ENCODE measurements around the gene STAT4.

The STAT4 gene

GRCh38 chr2:191020221-191020741 lies 130.5 kb downstream of the STAT4 start:
- peak; percentile 83 for DNase-seq (ENCODE audit: low read depth, low spot score)
- H3K27ac ChIP-seq, result peak overlapping the region; percentile 94

GRCh38 chr2:191019376-191019775 lies 131.4 kb downstream of the STAT4 start:
- no peak for DNase-seq (ENCODE audit: low read depth, low spot score)
- no peak overlapping the region for H3K27ac ChIP-seq

- H3K27ac ChIP-seq, result no peak overlapping the region
- no peak for DNase-seq (ENCODE audit: low read depth, low spot score)
Observed at GRCh38 chr2:191018643-191019119, 132.1 kb downstream of the STAT4 start.

- H3K27ac ChIP-seq, result no peak overlapping the region
Observed at GRCh38 chr2:191018048-191018447, 132.7 kb downstream of the STAT4 start.

GRCh38 chr2:191015831-191016230 lies 135.0 kb downstream of the STAT4 start:
- DNase-seq (ENCODE audit: low read depth, low spot score), result no peak
- no peak overlapping the region for H3K27ac ChIP-seq

More at GRCh38 chr2:191018048-191018447, 132.7 kb downstream of the STAT4 start:
- no peak for DNase-seq (ENCODE audit: low read depth, low spot score)

GRCh38 chr2:191015239-191015638 lies 135.6 kb downstream of the STAT4 start:
- DNase-seq (ENCODE audit: low read depth, low spot score), result no peak
- no peak overlapping the region for H3K27ac ChIP-seq

GRCh38 chr2:191014653-191015020 lies 136.2 kb downstream of the STAT4 start:
- no peak for DNase-seq (ENCODE audit: low read depth, low spot score)
- H3K27ac ChIP-seq, result peak overlapping the region; percentile 64

- peak; percentile 40 for DNase-seq (ENCODE audit: low read depth, low spot score)
- H3K27ac ChIP-seq, result peak within 1 kb of the TSS; percentile 64
Observed at GRCh38 chr2:191013932-191014652, 136.7 kb downstream of the STAT4 start, which contains the start of gene STAT1. Gene STAT1, minus strand, starts transcription at chr2:191014171. Its CDS starts 4,168 bp downstream, at chr2:191010003.

- H3K27ac ChIP-seq, result peak overlapping the region; percentile 64
- DNase-seq (ENCODE audit: low read depth, low spot score), result no peak
Observed at GRCh38 chr2:191013682-191013931, 137.2 kb downstream of the STAT4 start.

- peak overlapping the region; percentile 64 for H3K27ac ChIP-seq
- no peak for DNase-seq (ENCODE audit: low read depth, low spot score)
Observed at GRCh38 chr2:191012845-191013681, 137.7 kb downstream of the STAT4 start.

- no peak for DNase-seq (ENCODE audit: low read depth, low spot score)
- no peak overlapping the region for H3K27ac ChIP-seq
Observed at GRCh38 chr2:191012346-191012745, 138.4 kb downstream of the STAT4 start.

- no peak overlapping the region for H3K27ac ChIP-seq
- no peak for DNase-seq (ENCODE audit: low read depth, low spot score)
Observed at GRCh38 chr2:191010887-191011885, 139.6 kb downstream of the STAT4 start.

GRCh38 chr2:191009541-191010374 lies 141.0 kb downstream of the STAT4 start:
- DNase-seq (ENCODE audit: low read depth, low spot score), result no peak

GRCh38 chr2:191008286-191008685 lies 142.5 kb downstream of the STAT4 start:
- H3K27ac ChIP-seq, result no peak overlapping the region
- no peak for DNase-seq (ENCODE audit: low read depth, low spot score)

More at GRCh38 chr2:191009541-191010374, 141.0 kb downstream of the STAT4 start:
- no peak overlapping the region for H3K27ac ChIP-seq

- no peak overlapping the region for H3K27ac ChIP-seq
- no peak for DNase-seq (ENCODE audit: low read depth, low spot score)
Observed at GRCh38 chr2:191006997-191007783, 143.6 kb downstream of the STAT4 start.

GRCh38 chr2:191006297-191006696 lies 144.5 kb downstream of the STAT4 start:
- no peak overlapping the region for H3K27ac ChIP-seq

GRCh38 chr2:191003405-191004309 lies 147.1 kb downstream of the STAT4 start:
- DNase-seq (ENCODE audit: low read depth, low spot score), result no peak
- no peak overlapping the region for H3K27ac ChIP-seq

More at GRCh38 chr2:191006297-191006696, 144.5 kb downstream of the STAT4 start:
- no peak for DNase-seq (ENCODE audit: low read depth, low spot score)
